ENCODE results near the gene SORL1-AS1.
A peak's percentile ranks its signal among the peaks of the same experiment; 100 is the strongest.

Gene SORL1-AS1

DNA sequence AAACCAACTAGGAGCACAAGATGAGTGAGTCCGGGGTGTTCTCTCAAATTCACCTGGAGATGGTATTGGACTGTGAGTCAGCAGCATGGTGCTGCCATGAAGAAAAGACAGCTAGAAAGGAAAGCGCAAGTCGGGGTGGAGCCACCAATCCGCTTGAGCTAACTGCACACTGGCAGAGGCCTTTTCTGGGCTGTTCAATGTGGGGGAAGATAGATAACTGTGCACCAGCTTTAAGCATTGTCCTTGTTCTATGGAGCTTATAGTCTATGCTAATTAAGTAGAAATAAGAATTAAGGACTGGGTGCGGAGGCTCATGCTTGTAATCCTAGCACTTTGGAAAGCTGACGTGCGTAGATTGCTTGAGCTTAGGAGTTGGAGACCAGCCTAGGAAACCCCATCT lies 21.9 kb upstream of the SORL1-AS1 start:
- no peak for DNase-seq

DNA sequence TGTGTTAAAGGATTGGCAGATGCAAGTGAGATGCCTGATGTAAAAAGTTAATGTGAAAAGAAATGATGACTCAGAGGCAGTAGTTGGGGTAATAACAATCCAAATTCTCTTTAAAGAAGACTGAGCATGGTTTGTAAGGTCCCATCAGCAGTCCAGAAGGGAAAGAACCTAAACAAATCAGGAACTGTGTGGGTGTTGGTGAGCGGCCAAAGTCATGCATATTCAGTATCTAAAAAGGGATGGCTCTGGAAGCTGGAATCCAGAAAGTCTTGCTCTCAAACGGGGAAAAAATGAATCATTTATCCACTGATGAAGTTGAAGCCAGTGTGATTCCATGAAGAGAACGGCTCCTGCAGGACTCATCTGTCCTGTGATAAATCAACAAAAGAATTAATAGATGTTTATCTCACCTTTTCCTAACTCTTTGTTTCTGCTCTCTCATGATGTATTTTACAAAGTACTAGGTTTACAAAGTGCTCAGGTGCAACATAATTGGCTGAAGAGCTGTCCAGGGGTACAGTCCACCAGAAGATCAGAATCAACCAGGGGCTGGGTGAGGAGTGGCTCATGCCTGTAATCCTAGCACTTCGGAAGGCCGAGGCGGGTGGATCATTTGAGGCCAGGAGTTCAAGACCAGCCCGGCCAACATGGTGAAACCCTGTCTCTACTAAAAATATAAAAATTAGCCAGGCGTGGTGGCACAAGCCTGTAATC lies 20.5 kb upstream of the SORL1-AS1 start:
- no peak for DNase-seq

DNA sequence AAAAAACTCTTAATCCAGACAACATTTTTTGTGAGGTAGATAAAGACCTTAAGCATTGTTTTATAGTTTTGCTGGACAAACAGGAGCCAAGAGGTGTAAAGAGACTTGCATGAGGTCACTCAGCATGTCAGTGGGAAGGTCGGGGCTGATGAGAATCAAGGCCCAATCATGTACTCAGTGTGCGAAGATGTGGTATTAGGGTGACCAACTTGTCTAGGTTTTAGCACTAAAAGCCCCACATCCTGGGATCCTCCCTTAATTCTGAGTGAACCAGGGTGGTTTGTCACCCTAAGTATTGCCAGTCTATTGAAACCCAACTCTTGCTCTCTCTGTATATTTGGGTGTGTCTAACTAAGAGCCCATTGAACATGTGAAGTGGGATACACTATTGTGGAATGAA lies 19.5 kb upstream of the SORL1-AS1 start:
- DNase-seq: no peak

DNA sequence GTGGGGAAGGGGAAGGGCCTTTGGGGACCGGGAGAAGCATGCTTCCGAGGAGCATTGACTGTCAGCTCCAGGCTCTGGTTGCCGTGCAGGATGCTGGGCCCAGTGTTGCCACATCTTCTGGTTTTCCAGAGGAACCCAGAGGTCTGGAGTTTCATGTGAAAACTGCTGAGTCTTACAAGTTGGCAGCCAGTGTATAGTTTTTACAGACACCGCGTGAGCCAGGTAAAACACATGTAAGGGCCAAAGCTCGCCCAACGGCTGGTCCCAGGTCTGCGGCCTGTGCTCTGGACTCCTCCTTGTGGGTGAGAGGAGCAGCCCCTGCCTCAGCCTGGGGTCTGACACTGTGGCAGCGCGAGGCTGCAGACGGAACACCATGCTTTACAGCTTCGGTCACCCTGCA lies 18.4 kb upstream of the SORL1-AS1 start:
- DNase-seq: no peak

DNA sequence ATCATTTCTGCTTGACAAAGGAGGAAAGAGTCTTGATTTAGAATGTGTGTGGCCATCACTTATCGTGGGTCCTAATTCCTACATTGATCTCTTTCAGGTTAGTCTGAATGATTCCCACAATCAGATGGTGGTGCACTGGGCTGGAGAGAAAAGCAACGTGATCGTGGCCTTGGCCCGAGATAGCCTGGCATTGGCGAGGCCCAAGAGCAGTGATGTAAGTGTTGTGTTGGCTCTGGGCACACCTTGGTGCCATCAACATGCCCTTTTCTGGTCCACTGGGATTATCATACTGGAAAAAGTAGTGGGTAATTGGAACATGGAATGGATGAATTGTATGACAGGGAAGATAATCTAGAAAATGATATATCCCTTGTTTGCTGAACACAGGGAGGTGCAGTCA lies 17.1 kb upstream of the SORL1-AS1 start:
- no peak for DNase-seq

DNA sequence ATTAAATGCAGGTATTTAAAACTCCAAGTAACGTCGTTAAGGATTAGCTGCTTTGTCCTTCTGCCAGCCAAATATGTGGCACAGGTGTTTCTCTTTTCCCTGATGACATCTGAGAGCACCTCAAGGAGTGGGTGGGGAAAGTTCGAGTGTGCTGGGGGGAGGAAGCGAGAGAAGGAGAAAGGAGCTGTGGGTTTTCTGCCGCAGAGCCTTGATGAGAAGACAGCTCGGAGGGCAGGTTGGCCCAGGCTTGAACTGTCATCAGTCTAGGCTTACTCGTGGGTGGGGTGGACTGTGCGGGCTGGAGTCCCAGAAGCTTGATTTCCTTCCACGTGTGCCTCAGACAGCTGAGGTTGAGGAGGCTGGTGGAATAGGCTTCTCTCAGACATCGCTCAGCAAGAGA lies 15.2 kb upstream of the SORL1-AS1 start:
- DNase-seq: no peak

DNA sequence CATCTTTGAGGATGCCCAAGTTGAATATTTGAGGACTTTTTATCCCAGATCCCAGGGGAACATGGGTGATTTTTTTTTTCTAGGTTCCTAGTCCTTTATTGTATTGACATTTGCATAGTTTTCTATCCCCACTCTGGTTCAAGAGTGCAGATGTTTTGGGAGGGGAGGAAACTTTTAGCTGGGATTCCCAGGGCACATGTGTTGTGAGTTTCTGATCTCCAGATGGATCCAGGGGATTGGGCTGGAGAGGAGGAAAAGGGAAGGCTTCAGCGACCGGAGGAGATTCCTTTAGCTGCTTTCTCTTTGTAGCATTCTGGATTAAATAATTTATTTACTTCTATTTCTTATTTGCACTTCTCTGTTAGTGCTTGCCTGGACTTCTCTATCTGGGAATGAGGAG lies 14.7 kb upstream of the SORL1-AS1 start:
- no peak for DNase-seq

DNA sequence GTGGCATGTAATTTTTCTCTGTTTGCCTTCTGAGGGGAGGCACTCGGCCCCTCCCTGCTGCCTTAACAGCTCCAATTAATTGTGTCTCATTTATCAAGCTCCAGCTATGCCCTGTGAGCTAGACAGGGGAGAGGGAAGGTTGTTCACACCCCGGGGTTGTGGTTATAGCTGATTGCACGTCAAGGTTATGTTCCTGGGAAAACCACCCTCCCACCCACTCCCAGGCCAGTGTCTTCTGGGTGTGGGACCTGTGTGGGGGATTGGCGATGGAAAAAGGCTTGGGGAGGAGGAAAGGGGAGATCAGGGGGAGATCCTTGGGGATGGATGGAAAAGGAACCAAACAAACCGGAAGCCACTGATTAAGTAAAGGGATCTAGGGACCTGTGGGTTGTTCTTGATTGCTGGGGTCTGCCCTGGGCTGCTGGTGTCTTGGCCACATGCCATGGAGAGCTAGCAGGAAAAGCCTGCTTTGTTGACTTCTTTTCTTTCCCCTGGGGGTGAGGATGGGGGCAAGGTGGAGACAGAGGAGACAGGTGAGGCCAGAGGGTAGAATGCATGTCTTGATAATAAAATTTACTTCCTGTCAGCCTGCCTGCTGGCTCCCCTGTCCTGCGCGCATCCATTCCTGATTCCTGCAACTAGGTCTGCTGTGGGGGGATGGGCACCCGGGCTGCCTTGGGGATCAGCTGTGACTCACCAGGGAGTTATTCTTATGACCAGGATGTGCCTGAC lies 13.5 kb upstream of the SORL1-AS1 start:
- peak; percentile 70 for DNase-seq

DNA sequence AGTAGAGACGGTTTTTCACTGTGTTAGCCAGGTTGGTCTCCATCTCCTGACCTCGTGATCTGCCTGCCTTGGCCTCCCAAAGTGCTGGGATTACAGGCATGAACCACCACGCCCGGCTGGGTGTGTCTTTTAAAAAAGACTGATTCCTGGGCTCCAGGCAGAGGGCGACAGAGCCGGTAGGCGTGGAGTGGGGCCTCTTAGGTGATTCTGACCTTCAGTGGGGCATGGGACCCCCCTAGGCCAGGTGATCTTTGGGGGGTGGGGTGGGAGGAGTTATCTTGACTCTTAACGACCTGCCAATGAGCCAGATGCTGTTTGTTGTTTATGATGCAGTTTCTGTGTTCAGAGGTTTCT lies 12.9 kb upstream of the SORL1-AS1 start:
- DNase-seq: no peak

DNA sequence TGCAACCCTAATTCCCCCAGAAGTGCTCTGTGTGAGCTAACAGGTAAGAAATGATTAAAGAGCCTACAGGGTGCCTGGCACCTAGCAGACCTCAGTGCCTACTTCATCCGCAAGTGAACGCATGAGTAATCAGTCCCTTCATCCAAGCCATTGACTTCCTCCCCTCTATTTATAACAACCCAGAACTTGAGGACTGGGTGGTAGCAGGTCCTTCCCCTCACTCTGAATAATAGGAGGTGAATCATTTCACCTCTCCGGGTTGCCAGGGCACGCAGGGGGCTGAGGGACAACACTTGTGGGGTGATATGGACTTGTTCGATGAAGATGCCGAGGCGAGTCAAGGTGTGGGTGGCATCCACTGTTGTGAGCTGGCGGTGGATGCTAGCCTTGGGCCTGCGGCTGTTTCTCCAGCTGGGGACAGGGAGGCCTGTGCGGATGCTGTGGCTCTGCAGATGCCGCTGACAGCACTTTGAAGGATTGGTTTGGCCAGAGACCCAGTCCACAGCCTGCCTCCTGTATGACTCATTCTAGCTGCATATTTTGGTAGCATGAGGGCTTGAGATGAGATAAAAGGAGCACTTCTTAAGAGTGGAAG lies 11.7 kb upstream of the SORL1-AS1 start:
- DNase-seq: peak; percentile 41

DNA sequence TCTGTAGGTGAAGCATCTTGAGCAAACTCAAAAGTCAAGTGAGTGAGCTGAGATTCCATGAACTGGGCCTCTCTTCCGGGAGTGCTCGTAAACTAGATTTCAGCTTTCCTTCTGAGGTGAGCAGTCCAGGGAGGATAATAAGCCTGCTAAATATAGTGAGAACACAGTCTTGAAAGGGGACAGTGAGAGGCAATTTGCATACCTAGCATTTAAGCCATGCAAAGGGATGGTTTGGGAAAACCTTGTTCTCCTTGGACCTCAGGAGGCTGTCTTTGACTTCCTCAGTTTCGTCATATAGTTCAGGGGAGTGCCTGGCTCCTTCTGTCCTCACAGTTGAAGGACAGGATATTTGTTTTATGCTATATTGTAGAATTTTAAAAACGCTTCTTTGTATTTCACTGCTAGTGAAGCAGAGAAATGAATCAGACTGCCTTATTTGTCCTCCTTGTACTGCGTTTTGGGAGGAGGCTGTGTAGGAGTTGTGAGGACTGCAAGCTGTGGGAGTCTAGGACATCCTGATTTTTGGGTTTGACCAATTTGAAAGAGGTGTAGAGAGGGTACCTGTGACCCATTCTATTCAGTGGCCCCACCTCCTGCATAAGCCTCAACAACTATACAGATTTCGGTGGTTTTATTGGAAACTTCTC lies 11.0 kb upstream of the SORL1-AS1 start:
- DNase-seq: no peak

DNA sequence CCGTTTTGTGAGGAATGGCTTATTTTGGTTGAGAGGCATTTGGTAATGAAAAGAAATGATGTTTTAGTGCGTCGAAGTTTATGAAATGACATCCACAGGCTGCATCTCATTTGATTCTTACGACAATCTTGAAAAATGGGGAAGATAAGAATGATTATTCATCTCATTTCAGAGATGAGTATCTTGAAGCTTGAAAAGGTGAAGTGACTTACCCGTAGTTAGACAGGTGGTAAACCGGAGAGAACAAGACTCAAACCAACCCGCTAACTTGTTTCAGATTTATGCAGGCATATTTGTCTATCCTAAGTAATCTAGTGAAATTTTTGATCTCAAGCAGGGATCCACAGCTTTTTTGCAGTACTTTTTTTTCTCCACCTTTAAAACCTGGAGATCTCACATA lies 9.1 kb upstream of the SORL1-AS1 start:
- no peak for DNase-seq

DNA sequence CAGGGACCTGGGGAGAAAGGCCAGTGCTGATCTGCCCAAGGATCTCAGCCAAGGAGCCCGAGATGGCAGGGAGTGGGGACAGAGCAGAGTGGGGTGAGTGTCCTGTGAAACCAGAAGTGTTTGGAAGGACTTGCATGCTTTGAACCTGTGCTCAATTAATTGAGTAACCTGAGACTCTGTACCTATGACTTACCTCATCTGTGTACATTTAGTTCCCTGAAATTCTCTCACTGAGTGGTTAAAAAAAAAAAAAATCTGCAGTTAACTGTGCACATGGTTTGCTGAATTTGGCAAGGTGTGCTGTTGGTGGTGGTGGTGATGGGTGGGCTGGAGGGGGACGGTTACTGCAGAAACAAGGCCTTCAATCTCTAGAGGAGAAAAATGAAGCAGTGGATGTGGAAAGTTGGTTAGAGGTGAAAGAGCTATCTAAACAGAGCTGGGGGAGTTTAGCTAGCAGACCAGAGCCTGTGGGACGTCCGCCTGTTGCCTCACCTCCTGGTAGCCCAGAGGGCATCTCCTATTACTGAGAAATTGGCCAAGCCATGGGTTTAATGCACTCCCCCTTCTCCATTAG lies 8.3 kb upstream of the SORL1-AS1 start:
- DNase-seq: no peak

DNA sequence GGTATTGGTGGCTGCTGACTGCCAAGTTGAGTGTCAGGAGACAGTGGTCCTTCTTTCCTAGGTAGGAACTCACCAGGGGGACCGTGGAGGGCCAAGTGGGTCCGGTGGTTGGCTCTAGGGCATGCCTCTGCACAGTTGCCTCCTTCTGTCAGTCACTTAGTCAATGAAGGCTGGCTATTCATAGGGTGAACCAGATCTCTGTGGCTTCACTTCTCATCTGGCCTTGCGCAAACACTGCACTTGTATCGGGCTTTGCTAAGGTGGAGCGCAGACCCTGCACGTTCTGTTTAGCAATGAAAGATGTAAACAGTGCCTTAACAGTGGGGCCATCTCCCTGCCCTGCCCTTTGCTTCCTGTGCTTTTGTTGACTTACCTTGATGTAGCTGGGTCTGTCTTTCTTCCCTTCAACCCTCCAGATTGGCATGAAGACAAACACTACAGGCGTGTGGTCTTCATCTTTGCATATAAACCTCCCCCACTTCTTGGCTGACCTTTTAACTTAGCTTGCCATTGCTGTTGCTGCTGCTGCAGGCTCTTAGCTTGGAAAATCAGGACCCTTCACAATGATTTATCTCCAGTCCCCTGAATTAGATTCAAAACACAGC lies 6.7 kb upstream of the SORL1-AS1 start:
- DNase-seq: no peak

DNA sequence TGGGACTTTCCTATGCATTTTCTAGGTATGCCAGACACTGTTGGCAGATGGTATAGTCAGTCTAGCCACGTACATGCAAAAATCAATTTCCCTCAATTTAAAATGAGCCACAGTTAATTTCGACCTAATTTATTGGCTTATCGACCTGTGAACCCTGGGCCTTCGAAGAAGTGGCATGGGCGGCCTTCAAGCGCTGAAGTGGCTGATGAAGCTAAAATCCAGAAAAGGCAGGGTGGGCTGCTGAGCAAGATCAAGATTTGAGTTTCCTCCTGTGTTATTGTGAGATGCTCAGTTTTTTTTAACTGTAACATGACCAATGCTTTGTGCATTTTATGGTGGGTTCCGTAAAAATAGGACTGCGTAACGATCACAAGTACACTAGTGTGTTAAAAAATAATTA lies 5.8 kb upstream of the SORL1-AS1 start:
- no peak for DNase-seq

DNA sequence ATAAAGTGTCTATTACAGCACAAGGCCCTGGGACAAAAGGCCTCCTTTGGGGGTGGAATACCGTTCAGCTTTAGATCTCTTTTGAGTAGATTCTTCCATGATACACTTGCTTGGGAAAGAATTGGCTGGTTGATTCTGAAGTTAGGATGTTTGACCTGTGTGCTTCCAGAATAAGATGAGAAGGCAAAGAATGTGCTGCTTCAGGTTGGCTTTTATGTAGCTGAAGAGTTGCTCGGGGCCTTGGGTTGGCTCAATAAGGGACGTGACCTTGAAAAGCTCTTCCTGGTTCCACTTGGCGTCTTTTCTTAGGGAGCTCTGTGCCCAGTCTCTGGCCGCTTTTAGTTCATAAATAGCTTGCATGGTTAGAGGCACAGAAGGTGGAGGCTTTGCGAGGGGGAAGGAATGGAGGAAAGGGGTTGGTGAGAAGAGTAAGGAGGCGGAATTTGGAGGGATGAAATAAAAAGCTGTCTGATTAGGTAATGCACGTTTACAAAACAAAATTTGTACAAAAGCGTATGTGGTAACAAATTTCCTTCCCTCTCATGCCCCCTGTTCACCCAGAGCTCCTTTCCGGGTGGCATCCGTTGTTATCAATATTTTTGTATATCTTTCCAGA lies 4.2 kb upstream of the SORL1-AS1 start:
- DNase-seq: no peak

DNA sequence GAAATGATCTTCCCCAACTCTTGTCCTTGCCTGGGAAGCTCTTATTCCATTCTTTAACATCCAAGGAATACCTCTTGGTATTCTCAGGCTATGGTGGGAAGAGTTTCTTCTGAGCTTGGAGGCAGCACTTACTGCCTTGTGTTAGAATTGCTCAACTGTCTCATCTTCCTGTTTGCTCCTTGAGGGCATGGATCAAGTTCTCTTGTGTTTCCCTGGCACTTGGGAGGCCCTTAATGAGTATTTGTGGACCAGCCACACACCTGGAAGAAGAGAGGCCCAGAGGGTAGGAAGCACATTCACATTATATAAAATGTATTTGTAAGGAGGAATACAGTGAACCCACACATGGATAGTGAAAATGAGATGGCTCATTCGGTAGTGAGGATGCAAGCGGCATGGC lies 3.4 kb upstream of the SORL1-AS1 start:
- no peak for DNase-seq

DNA sequence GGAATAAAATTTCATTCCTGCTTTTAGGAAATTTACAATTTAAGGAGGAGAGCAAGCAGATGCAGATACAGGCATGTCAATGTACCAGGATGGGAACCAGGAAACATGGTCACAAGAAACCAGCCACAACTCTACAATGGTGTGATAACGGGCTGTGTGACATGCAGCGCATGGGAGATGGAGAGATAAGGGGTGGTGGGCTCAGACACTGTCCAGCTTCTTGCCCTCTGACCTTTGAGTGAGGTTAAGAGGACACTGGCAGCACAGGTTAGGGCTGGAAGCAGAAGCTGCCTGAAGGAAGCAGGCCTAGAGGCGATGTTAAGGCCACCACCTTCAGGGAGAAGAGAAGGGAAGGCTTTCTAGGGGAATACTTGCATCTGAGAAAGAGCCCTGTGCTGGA lies 2.3 kb upstream of the SORL1-AS1 start:
- DNase-seq: no peak

DNA sequence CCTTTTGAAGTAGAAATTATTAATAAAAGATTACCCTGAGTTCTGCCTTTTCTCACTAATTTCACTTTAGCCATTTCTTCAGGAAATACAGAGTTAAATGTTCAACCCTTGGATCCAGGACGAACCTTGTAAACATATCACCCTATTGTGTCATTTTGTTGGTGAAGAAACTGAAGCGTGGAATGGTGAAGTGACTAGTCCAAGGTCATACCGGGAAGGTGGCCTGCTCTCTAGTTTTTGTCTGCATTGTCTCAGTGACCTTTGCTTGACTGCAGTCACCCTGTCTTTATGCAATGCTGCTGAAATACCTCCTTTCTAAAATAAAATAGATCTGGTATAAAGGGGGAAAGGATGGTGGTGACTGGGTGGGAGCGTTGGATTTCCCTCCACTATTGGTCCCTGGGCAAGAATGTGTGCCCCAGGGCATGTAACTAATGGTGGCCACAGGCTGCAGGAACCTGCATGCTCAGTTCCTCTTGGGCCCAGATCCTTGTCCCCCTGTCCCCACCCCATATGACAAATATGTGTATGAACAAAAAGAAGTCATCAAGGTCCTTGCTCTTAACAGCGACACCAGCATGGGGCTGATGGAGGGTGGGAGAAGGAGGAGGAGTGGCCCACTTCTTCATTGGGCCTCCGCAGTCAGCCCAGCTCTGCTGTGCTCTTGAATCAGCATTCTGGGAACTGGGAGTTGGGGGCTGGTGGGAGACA lies 977 bp upstream of the SORL1-AS1 start:
- no peak for DNase-seq

DNA sequence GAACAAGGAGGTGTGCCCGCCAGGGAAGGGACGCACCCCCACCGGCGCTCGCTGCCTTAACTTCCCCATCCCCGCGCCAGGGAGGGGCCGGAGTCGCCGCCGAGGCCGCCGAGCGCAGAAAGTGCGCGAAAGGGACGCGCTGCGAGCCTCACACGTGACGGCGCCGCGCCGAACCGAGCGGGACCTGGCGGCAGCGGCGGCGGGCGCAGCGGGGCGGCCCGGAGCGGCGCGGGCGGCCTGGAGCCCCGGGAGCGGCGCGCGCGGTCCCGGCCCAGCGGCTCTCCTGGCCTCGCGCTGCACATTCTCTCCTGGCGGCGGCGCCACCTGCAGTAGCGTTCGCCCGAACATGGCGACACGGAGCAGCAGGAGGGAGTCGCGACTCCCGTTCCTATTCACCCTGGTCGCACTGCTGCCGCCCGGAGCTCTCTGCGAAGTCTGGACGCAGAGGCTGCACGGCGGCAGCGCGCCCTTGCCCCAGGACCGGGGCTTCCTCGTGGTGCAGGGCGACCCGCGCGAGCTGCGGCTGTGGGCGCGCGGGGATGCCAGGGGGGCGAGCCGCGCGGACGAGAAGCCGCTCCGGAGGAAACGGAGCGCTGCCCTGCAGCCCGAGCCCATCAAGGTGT lies 670 bp downstream of the SORL1-AS1 start, which contains the start of gene SORL1:
Gene SORL1, plus strand, starts transcription at position 329 of the 623 bp plus-strand sequence. Its CDS starts 18 bp downstream, at position 347.
- peak; percentile 47 for DNase-seq
